Left ventricle myocardium inferior (tissue), 1 donor: ENCODE results near the gene CAPRIN2. TPM values are rescaled to one million over a fixed set of nuclear protein-coding genes. Genes with fewer than 3 reads are reported as not detected.

Experiments
- DNase-seq: peaks from one replicate; pipeline ENCODE4 v3.0.0-alpha.2; 2020
- H3K27ac ChIP-seq: fragments of 200-600 bp; replicated peaks from 2 replicates; pipeline ENCODE4 v1.8.0; 2021
- H3K27me3 ChIP-seq: fragments of 200-600 bp; 2 replicates; pipeline ENCODE4 v1.8.0; 2021; ENCODE audit warnings: low read depth
- H3K36me3 ChIP-seq: fragments of 200-600 bp; 2 replicates; pipeline ENCODE4 v1.8.0; 2021
- H3K4me1 ChIP-seq: fragments of 200-600 bp; 2 replicates; pipeline ENCODE4 v1.8.0; 2021
- H3K4me3 ChIP-seq: fragments of 200-600 bp; 2 replicates; pipeline ENCODE4 v1.8.0; 2021; ENCODE audit warnings: mild to moderate bottlenecking, moderate library complexity
- H3K9me3 ChIP-seq: fragments of 200-600 bp; replicated peaks from 2 replicates; pipeline ENCODE4 v1.8.0; 2021
- intact Hi-C: fragments of 100-400 bp; cut with micrococcal nuclease; formaldehyde crosslinking; loops from one replicate; pipeline ENCODE4 v1.11.0; 2022
- total RNA-seq: library from RNA; stranded (reverse); fragmentation: NEBNext Ultra II Directional; extraction: Animal tissue kit (Norgen Biotek cat#: 25700); gene quantifications from one replicate; pipeline ENCODE4 v1.2.1, GENCODE V29; 2021
- TF ChIP-seq, protein P1 (sequence below): fragments of 200-600 bp; IDR thresholded peaks from 2 replicates; pipeline ENCODE4 v1.8.0; 2021; ENCODE audit warnings: antibody characterized with exemption, mild to moderate bottlenecking, borderline replicate concordance
- donor health status: DM: no; HTN: yes; CAD: no; lungs with severe emphysema.

Gene CAPRIN2
- total RNA-seq, 1 donor from 2014 or later: 27.5 TPM

DNA sequence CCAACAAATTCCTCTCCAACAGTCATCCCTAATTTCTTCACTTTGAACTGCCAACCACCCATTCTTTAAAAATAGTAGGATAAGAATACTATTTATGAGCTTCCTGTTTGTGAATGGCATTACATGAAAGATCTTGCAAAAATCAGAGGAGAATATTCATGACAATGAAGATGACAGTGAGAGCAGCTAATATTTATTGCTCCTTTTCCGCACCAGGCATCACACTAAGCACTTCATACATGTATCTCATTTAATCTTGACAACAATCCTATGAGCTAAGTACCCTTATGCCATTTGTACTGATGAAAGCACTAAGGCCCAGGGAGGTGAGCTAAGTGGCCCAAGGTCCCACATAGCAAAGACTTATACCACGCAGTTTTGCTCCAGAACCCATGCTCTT is 37.3 kb upstream of the CAPRIN2 start:
- H3K9me3 ChIP-seq: no peaks in the 10 kb centered on the region
- intact Hi-C loops: no loop called here
- peaks cover 21% of the 10 kb centered on the region for H3K4me1 ChIP-seq
- no peak for DNase-seq
- no peak overlapping the region for H3K27ac ChIP-seq
- TF ChIP-seq, protein P1, sequence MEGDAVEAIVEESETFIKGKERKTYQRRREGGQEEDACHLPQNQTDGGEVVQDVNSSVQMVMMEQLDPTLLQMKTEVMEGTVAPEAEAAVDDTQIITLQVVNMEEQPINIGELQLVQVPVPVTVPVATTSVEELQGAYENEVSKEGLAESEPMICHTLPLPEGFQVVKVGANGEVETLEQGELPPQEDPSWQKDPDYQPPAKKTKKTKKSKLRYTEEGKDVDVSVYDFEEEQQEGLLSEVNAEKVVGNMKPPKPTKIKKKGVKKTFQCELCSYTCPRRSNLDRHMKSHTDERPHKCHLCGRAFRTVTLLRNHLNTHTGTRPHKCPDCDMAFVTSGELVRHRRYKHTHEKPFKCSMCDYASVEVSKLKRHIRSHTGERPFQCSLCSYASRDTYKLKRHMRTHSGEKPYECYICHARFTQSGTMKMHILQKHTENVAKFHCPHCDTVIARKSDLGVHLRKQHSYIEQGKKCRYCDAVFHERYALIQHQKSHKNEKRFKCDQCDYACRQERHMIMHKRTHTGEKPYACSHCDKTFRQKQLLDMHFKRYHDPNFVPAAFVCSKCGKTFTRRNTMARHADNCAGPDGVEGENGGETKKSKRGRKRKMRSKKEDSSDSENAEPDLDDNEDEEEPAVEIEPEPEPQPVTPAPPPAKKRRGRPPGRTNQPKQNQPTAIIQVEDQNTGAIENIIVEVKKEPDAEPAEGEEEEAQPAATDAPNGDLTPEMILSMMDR: no peak
- H3K27me3 ChIP-seq: peaks cover 13% of the 10 kb centered on the region
- H3K36me3 ChIP-seq: no peaks in the 10 kb centered on the region
- no peak overlapping the region for H3K4me3 ChIP-seq

DNA sequence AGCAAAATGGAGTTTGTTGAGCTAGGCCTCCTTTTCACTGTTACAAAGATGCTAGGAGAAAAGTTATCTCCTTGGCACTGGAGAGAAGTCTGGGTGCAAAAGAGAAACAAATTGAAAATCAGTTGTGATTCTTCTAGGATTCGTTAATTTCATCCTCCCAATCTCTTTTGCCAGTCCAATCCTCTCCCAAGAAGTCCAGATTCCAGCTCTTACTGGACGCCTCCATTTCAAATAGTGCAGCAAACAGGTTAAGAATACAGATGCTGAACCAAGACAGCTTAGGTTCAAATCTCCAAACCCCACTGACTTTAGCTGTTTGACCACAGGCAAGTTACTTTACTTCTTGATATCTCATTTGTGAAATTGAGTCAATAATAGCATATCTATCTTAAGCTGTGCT is 34.0 kb upstream of the CAPRIN2 start:
- peaks cover 16% of the 10 kb centered on the region for H3K9me3 ChIP-seq
- no peaks in the 10 kb centered on the region for H3K4me1 ChIP-seq
- no peak overlapping the region for H3K4me3 ChIP-seq
- H3K27ac ChIP-seq: no peak overlapping the region
- DNase-seq: no peak
- intact Hi-C loops: no loop called here
- TF ChIP-seq, protein P1: no peak
- no peaks in the 10 kb centered on the region for H3K36me3 ChIP-seq
- no peaks in the 10 kb centered on the region for H3K27me3 ChIP-seq

DNA sequence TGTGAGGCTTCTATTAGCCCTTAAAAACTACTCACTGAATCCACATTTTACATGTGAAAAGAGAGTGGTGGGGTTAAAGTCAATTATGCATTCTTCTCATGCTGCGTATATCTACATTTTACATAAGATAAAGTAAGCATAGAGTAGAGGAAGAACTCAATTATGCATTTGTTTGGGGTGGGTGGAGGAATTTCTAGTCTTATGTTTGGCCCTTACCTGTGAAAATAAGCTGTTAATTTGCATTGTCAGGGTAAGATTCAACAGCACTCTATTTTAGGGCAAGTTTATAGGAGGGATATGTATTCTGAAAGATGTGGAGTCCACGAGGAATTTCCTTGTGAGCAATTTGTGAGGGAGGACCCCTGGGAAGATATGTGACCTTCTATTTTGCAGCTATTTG is 30.9 kb upstream of the CAPRIN2 start:
- Histone ChIP-seq H3K4me3 (no peak overlapping the region), H3K36me3 (no peaks in the 10 kb centered on the region), H3K9me3 (peaks cover 16% of the 10 kb centered on the region), H3K27ac (no peak overlapping the region), H3K27me3 (no peaks in the 10 kb centered on the region), H3K4me1 (no peaks in the 10 kb centered on the region)
- TF ChIP-seq, protein P1: no peak
- no peak for DNase-seq
- intact Hi-C loops: no loop called here

DNA sequence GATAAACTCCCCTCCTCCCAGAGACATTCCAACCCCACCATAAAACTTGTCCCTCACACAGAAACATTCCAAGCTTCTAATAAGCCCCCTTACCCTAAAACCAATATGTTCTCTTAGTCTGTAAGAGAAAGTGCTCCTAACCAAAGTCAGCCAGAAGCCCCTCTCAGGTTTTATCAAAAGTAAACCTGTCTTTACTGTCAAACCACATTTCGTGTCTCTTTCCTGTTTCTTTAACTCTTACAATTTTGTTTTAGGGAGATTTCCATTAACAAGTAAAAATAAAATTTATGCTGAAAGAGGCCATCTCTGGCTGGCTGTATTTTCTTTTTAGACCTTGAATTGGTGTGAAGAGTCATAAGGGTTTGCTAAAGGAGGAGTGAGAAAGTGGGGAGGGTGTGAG is 29.8 kb upstream of the CAPRIN2 start:
- no peaks in the 10 kb centered on the region for H3K36me3 ChIP-seq
- no peak for DNase-seq
- peaks cover 16% of the 10 kb centered on the region for H3K9me3 ChIP-seq
- TF ChIP-seq, protein P1: no peak
- no peak overlapping the region for H3K27ac ChIP-seq
- no peak overlapping the region for H3K4me3 ChIP-seq
- H3K27me3 ChIP-seq: no peaks in the 10 kb centered on the region
- intact Hi-C loops: no loop called here
- no peaks in the 10 kb centered on the region for H3K4me1 ChIP-seq

DNA sequence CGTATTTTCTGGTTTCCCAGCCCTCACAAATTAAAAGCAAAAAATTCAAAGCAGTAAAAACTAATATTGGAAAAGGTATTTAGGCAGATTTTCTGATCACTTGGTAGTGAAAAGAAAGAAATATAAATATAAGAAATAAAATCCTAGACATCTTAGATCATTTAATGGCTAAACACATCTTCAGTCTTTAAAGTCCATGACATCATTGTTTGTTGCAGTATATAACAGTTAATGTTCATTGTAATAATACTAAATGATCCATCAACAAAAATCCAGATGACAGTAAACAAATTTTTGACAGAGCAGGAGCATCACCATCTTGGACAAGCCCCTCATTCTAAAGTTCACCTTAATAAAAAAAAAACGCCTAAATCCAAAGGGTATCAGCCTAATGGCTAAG is 29.2 kb upstream of the CAPRIN2 start:
- intact Hi-C loops: no loop called here
- TF ChIP-seq, protein P1: no peak
- Histone ChIP-seq H3K4me1 (no peaks in the 10 kb centered on the region), H3K9me3 (peaks cover 16% of the 10 kb centered on the region), H3K36me3 (no peaks in the 10 kb centered on the region), H3K27ac (no peak overlapping the region), H3K4me3 (no peak overlapping the region), H3K27me3 (no peaks in the 10 kb centered on the region)
- no peak for DNase-seq
